Neutrophil (primary cell): ENCODE results near the gene DDX25.

Experiments
- H3K27ac ChIP-seq: fragments of 200-600 bp; sonication (generic); 2 replicates; pipeline ENCODE4 v1.5.1; 2016; ENCODE audit warnings: mild to moderate bottlenecking, moderate library complexity
- H3K27me3 ChIP-seq: fragments of 200-600 bp; sonication (generic); 2 replicates; pipeline ENCODE4 v1.6.0; 2016; ENCODE audit warnings: mild to moderate bottlenecking
- H3K36me3 ChIP-seq: fragments of 200-600 bp; sonication (generic); 2 replicates; pipeline ENCODE4 v1.5.1; 2017
- H3K4me1 ChIP-seq, 2 experiments: fragments of 200-600 bp in 1 of 2; sonication (generic) in 1 of 2; 1 replicate in 1 of 2; 2 replicates in 1 of 2; pipeline versions ENCODE4 v1.5.1 to v1.6.1; 2013 to 2016; ENCODE audit warnings: low read depth in 1 of 2, low read length in 1 of 2, mild to moderate bottlenecking in 1 of 2, moderate library complexity in 1 of 2; ENCODE audit not compliant: control insufficient read depth in 1 of 2, insufficient read depth in 1 of 2
- H3K4me3 ChIP-seq, 2 experiments: fragments of 200-600 bp in 1 of 2; sonication (generic) in 1 of 2; 1 replicate in 1 of 2; 2 replicates in 1 of 2; pipeline ENCODE4 v1.5.1; 2013 to 2016; ENCODE audit warnings: low read depth in 1 of 2, low read length in 1 of 2, mild to moderate bottlenecking in 1 of 2, moderate library complexity in 1 of 2
- H3K9me3 ChIP-seq: fragments of 200-600 bp; sonication (generic); 2 replicates; pipeline ENCODE4 v1.5.1; 2016
- CTCF ChIP-seq: fragments of 200-600 bp; sonication (generic); IDR thresholded peaks from 2 replicates; pipeline ENCODE4 v1.5.1; 2016; ENCODE audit warnings: antibody characterized with exemption

The DDX25 gene

GRCh38 chr11:125873881-125874555, 30.3 kb upstream of the DDX25 start:
- no peaks in the 10 kb centered on the region for H3K9me3 ChIP-seq
- H3K36me3 ChIP-seq, result no peaks in the 10 kb centered on the region
- no peak for TF ChIP-seq CTCF
- H3K27ac ChIP-seq, result no peak overlapping the region
- no peaks in the 10 kb centered on the region for H3K4me1 ChIP-seq
- H3K27me3 ChIP-seq, result peaks cover 14% of the 10 kb centered on the region
- H3K4me3 ChIP-seq, result no peak overlapping the region

- Histone ChIP-seq H3K9me3 (no peaks in the 10 kb centered on the region), H3K27me3 (peaks cover 17% of the 10 kb centered on the region), H3K36me3 (no peaks in the 10 kb centered on the region), H3K4me1 (no peaks in the 10 kb centered on the region), H3K27ac (no peak overlapping the region), H3K4me3 (no peak overlapping the region)
- no peak for TF ChIP-seq CTCF
Measured at GRCh38 chr11:125874556-125875124, 29.7 kb upstream of the DDX25 start.

- no peaks in the 10 kb centered on the region for H3K4me1 ChIP-seq
- peaks cover 40% of the 10 kb centered on the region for H3K27me3 ChIP-seq
- no peaks in the 10 kb centered on the region for H3K36me3 ChIP-seq
- no peak overlapping the region for H3K27ac ChIP-seq
- TF ChIP-seq CTCF, result no peak
- no peaks in the 10 kb centered on the region for H3K9me3 ChIP-seq
- no peak overlapping the region for H3K4me3 ChIP-seq
Measured at GRCh38 chr11:125881291-125881690, 23.0 kb upstream of the DDX25 start.

- no peaks in the 10 kb centered on the region for H3K9me3 ChIP-seq
- TF ChIP-seq CTCF, result no peak
Measured at GRCh38 chr11:125883375-125883774, 20.9 kb upstream of the DDX25 start.

GRCh38 chr11:125886997-125887372, 17.3 kb upstream of the DDX25 start:
- no peaks in the 10 kb centered on the region for H3K9me3 ChIP-seq
- H3K4me1 ChIP-seq, result peaks cover 13 to 18% of the 10 kb centered on the region in 2 experiments
- peak overlapping the region; percentile 72 to 84 for H3K4me3 ChIP-seq
- peak overlapping the region; percentile 74 for H3K27ac ChIP-seq
- H3K27me3 ChIP-seq, result peaks cover 15% of the 10 kb centered on the region
- H3K36me3 ChIP-seq, result no peaks in the 10 kb centered on the region
- TF ChIP-seq CTCF, result no peak

More at GRCh38 chr11:125883375-125883774, 20.9 kb upstream of the DDX25 start:
- H3K27me3 ChIP-seq, result peaks cover 42% of the 10 kb centered on the region
- H3K36me3 ChIP-seq, result no peaks in the 10 kb centered on the region
- H3K4me3 ChIP-seq, result no peak overlapping the region
- H3K27ac ChIP-seq, result no peak overlapping the region
- H3K4me1 ChIP-seq, result peaks cover 11% of the 10 kb centered on the region in 2 experiments
